ENCODE measurements around the gene STUM.
"Not testable (repeated sequence)": the region's sequence is repeated elsewhere in the genome, so short reads cannot be mapped to it uniquely, and the experiment has no call there.

The STUM gene

DNA sequence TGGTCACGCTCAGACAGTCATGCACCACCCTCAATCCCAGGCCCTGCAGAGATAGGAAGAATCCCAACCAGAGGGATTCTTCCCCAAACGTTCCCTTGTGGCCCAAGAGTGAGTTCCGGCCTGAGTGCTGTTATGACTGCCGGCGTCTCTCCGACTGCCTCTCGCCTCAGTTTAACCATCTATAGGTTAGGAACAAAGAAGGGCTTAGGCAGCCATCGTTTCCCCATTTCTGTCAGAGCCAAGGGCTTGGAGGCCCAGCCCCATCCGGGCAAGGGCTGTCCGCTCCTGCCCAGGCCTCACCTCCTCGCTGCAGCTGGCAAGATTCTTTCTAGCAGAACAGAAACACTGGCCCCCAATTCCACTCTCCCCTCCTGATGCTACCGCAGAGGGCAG is 58.7 kb downstream of the STUM start:
- DNase-seq (ENCODE audit: low read depth) = no peak
- TF ChIP-seq, protein P1, sequence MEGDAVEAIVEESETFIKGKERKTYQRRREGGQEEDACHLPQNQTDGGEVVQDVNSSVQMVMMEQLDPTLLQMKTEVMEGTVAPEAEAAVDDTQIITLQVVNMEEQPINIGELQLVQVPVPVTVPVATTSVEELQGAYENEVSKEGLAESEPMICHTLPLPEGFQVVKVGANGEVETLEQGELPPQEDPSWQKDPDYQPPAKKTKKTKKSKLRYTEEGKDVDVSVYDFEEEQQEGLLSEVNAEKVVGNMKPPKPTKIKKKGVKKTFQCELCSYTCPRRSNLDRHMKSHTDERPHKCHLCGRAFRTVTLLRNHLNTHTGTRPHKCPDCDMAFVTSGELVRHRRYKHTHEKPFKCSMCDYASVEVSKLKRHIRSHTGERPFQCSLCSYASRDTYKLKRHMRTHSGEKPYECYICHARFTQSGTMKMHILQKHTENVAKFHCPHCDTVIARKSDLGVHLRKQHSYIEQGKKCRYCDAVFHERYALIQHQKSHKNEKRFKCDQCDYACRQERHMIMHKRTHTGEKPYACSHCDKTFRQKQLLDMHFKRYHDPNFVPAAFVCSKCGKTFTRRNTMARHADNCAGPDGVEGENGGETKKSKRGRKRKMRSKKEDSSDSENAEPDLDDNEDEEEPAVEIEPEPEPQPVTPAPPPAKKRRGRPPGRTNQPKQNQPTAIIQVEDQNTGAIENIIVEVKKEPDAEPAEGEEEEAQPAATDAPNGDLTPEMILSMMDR (IDR thresholded peaks at IDR 0.05; ENCODE audit: low read length, missing control alignments) = no peak

GRCh38 chr1:226607821-226608220 is 59.3 kb downstream of the STUM start:
- TF ChIP-seq, protein P1 (IDR thresholded peaks at IDR 0.05; ENCODE audit: low read length, missing control alignments) = no peak
- H3K4me3 ChIP-seq (replicated peaks; ENCODE audit: low read depth, low read length) = no peak overlapping the region
- DNase-seq (ENCODE audit: low read depth) = no peak

More for the DNA sequence above, 58.7 kb downstream of the STUM start:
- no peak overlapping the region for H3K4me3 ChIP-seq (replicated peaks; ENCODE audit: low read depth, low read length)

DNA sequence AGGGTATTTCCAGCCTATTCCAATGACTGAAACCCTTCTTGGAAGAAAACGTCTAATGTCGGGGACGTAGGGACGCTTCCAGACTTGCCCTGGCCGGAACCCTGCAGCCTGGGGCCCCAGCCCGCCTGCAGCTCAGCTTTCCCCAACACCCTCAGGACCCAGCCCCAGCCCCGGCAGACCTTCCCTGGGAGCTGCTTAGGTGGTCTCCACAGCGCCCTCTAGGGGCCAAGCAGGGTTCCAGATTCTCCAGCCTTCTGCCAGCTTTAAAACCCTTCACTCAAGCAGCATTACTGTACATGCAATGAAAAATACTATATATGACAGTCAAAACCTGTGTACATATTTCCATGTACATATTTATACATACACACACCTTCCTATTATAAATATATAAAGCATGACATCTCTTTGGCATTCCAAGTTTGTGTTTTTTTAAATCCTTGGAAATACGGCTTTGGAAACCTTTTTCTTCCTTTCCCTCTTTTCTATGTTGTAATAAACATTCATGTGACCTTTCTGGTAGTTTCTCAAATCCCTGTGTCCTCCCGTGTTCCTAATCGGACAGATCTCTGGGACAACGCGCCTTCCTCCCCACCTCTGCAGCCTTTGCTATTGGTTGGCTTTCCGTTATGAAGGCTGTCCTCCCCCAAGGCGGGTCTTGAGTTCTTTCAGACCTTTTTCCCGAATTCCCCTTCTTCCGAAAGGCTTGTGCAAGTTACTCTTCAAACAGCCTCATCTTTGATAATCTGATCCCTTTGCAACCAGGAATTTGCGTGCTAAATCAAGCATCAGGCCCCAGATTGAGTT is 60.3 kb downstream of the STUM start:
- H3K4me3 ChIP-seq (replicated peaks; ENCODE audit: low read depth, low read length) = no peak overlapping the region
- TF ChIP-seq, protein P1 (IDR thresholded peaks at IDR 0.05; ENCODE audit: low read length, missing control alignments) = peak; percentile 89
- peak; percentile 75 for DNase-seq (ENCODE audit: low read depth)

DNA sequence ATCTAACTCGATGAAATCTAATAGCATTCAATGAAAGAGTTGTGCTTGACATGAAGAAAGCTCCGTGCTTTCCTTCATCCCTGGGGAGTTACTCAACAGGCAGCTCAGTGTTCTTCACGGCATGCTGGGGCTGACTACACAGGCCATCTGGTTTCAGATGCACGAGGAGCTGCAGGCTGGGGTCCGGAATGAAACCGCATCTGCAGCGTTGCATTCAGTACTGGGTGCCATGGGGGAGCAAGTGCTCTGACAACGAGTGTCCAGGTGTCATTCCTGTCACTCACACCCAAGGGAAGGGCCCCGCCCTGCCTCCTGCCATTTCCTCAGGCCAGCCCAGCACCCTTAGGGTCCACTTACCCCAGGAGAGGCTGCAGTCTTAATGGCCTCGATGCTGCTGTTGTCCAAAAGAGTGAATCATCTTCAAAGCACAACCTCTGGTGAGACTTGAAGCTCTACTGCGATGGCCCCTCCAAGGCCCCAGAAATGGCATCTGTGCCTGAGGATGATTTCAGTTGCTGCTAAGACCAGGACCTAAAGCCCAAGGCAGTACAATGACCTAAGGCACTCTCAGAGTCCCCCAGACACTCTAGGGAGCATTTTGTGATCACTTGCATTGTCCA is 61.4 kb downstream of the STUM start:
- TF ChIP-seq, protein P1 (IDR thresholded peaks at IDR 0.05; ENCODE audit: low read length, missing control alignments) = no peak
- peak; percentile 34 for DNase-seq (ENCODE audit: low read depth)
- no peak overlapping the region for H3K4me3 ChIP-seq (replicated peaks; ENCODE audit: low read depth, low read length)

DNA sequence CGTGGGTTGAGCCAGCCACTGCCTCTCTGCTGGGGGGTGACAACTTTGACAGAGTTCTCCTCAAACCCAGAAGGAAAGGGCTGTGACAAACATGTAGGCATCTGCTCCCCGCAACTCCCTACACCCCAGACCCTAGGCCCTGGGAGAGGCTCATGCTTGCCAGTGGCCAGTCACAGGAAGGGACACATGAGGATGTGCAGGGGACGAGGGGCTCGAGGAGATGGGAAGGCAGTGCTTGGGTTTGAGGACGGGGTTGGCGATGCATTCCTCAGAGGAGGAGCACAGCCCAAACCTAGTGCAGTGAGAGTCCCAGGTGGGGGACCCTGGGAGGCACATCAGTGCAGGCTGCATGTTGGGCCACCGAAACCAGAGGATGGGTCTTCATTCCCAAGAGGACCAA is 62.1 kb downstream of the STUM start:
- no peak overlapping the region for H3K4me3 ChIP-seq (replicated peaks; ENCODE audit: low read depth, low read length)
- DNase-seq (ENCODE audit: low read depth) = no peak
- TF ChIP-seq, protein P1 (IDR thresholded peaks at IDR 0.05; ENCODE audit: low read length, missing control alignments) = no peak

- no peak overlapping the region for H3K4me3 ChIP-seq (replicated peaks; ENCODE audit: low read depth, low read length)
- no peak for DNase-seq (ENCODE audit: low read depth)
- TF ChIP-seq, protein P1 (IDR thresholded peaks at IDR 0.05; ENCODE audit: low read length, missing control alignments) = no peak
Observed at GRCh38 chr1:226611301-226611700, 62.7 kb downstream of the STUM start.

DNA sequence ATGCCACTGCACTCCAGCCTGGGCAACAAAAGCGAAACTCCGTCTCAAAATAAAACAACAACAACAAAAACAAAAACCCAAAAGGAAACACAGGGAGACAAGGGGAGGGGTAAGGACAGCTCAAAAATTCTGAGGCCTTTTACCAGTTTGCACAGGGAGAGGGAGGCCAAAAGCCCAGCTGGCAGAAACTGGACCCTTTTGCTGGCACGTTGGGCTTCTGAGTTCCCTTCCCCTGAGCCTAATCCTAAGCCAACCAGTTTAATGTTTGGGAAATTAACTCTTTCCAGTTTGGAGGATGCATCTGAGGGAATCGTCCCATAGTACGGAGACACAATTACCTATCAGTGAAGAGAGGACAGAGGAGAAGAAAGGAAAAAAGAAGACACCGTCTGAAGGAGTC is 63.4 kb downstream of the STUM start:
- not testable (repeated sequence) for H3K4me3 ChIP-seq (replicated peaks; ENCODE audit: low read depth, low read length); DNase-seq (ENCODE audit: low read depth)

Data from fibroblast of pulmonary artery (primary cell).